K562 (cell line): ENCODE results near the gene SFPQ. TPM values are rescaled to one million over a fixed set of nuclear protein-coding genes. Genes with fewer than 3 reads are reported as not detected.

Experiments used
- ATAC-seq: fragments of 200-7000 bp; cut with Tn5 transposase; 3 replicates; pipeline ENCODE4 v1.9.1; 2020; ENCODE audit warnings: moderate library complexity
- BruUV-seq: library from RNA; stranded (reverse); fragments of 400-500 nt; replicated peaks from 2 replicates; lab custom pipeline; 2021; lab: Mats Ljungman, UMichigan
- CTCF ChIA-PET: fragments of 300-600 bp; formaldehyde crosslinking; extraction: SDS; loops from one replicate; lab custom pipeline; 2021; ENCODE audit warnings: low intra/inter-chr PET ratio; lab: Yijun Ruan, JAX
- POLR2A ChIA-PET: fragments of 300-600, 350-650 bp; sonication (Branson Sonifier 250); formaldehyde crosslinking; extraction: SDS; loops from one replicate; lab custom pipeline; 2021; ENCODE audit warnings: antibody characterized with exemption, inconsistent platforms; lab: Yijun Ruan, JAX
- DNase-seq, 4 experiments: peaks; one replicate each; pipeline versions ENCODE4 v3.0.0 to v3.0.0-alpha.2; 2011 to 2018; ENCODE audit warnings: low spot score in 3 of 4, mixed read lengths in 3 of 4; ENCODE audit errors: extremely low read depth in 1 of 4
- FAIRE-seq: peaks from 2 replicates; lab custom pipeline; 2011; peaks lifted over from hg19 to GRCh38; lab: Jason Lieb, UNC
- H2AFZ ChIP-seq: 2 replicates; pipeline ENCODE4 v1.6.0; 2011; ENCODE audit warnings: low read depth, low read length, control low read depth, inconsistent platforms
- H3K27ac ChIP-seq: fragments of 200-600 bp; 3 replicates; pipeline ENCODE4 v1.8.0; 2011; ENCODE audit warnings: low read depth, mild to moderate bottlenecking, control low read depth, inconsistent platforms, low read length, moderate library complexity, mixed read lengths; ENCODE audit errors: extremely low read depth
- H3K27me3 ChIP-seq, 2 experiments: fragments of 300-600 bp in 1 of 2; 2 replicates in 1 of 2; 3 replicates in 1 of 2; pipeline versions ENCODE4 v1.6.0 to v1.8.0; 2011; ENCODE audit warnings: inconsistent platforms in 2 of 2, low read length in 2 of 2, mild to moderate bottlenecking in 1 of 2, mixed read lengths in 1 of 2, moderate library complexity in 1 of 2; ENCODE audit not compliant: control insufficient read depth in 2 of 2, insufficient read depth in 2 of 2
- H3K36me3 ChIP-seq: fragments of 300-600 bp; 3 replicates; pipeline ENCODE4 v1.8.0; 2011; ENCODE audit warnings: mild to moderate bottlenecking, low read length, inconsistent platforms; ENCODE audit not compliant: control insufficient read depth, insufficient read depth
- H3K4me1 ChIP-seq, 2 experiments: fragments of 200-600 bp in 1 of 2; replicated peaks in 1 of 2; 2 replicates in 1 of 2; 3 replicates in 1 of 2; pipeline versions ENCODE4 v1.5.1 to v1.8.0; 2011; ENCODE audit warnings: inconsistent platforms in 2 of 2, low read length in 2 of 2, mild to moderate bottlenecking in 1 of 2, mixed read lengths in 1 of 2, moderate library complexity in 1 of 2; ENCODE audit not compliant: control insufficient read depth in 2 of 2, insufficient read depth in 2 of 2
- H3K4me2 ChIP-seq: 2 replicates; pipeline ENCODE4 v1.6.1; 2011; ENCODE audit warnings: low read length, control low read depth, inconsistent platforms, mixed read lengths; ENCODE audit not compliant: insufficient read depth
- H3K4me3 ChIP-seq: fragments of 200-600 bp; sonication (generic), shearing (Covaris generic); 2 replicates; pipeline ENCODE4 v1.5.1; 2016; ENCODE audit warnings: control low read depth, inconsistent platforms
- H3K79me2 ChIP-seq: fragments of 200-600 bp; 3 replicates; pipeline ENCODE4 v1.8.0; 2011; ENCODE audit warnings: low read length, inconsistent platforms; ENCODE audit not compliant: control insufficient read depth, insufficient read depth
- H3K9ac ChIP-seq, 2 experiments: 2 replicates each; pipeline versions ENCODE4 v1.6.0 to v1.6.1; 2011; ENCODE audit warnings: low read depth in 2 of 2, low read length in 2 of 2, control low read depth in 1 of 2, inconsistent platforms in 1 of 2, mild to moderate bottlenecking in 1 of 2, mixed read lengths in 1 of 2; ENCODE audit not compliant: insufficient read depth in 1 of 2
- H3K9me1 ChIP-seq: one replicate; pipeline ENCODE4 v1.6.0; 2011; ENCODE audit warnings: inconsistent platforms, mild to moderate bottlenecking, low read length, moderate library complexity; ENCODE audit not compliant: control insufficient read depth, insufficient read depth
- H3K9me3 ChIP-seq: replicated peaks from 2 replicates; pipeline ENCODE4 v1.5.1; 2011; ENCODE audit warnings: low read depth, low read length, inconsistent platforms; ENCODE audit not compliant: control insufficient read depth, insufficient read depth
- H4K20me1 ChIP-seq: replicated peaks from 2 replicates; pipeline ENCODE4 v1.6.1; 2011; ENCODE audit warnings: low read length, inconsistent platforms, mixed read lengths; ENCODE audit not compliant: control insufficient read depth, insufficient read depth
- AFF4 ChIP-seq: sonication (generic); formaldehyde crosslinking; IDR thresholded peaks from 2 replicates; pipeline ENCODE4 v1.8.0; 2023; ENCODE audit warnings: mild to moderate bottlenecking, missing genetic modification reagents
- BRF2 ChIP-seq: IDR thresholded peaks from 3 replicates; pipeline ENCODE4 v1.6.1; 2011; ENCODE audit warnings: borderline replicate concordance, mild to moderate bottlenecking; ENCODE audit not compliant: insufficient read length, insufficient read depth
- CSDE1 ChIP-seq, 2 experiments: fragments of 450-650 bp; IDR thresholded peaks; 2 replicates each; pipeline ENCODE4 v1.6.1; 2016; ENCODE audit warnings: mild to moderate bottlenecking in 1 of 2
- FIP1L1 ChIP-seq: fragments of 200-400 bp; formaldehyde crosslinking; IDR thresholded peaks from 2 replicates; pipeline ENCODE4 v1.6.1; 2018; ENCODE audit warnings: mild to moderate bottlenecking, low read depth, low read length; ENCODE audit not compliant: poor library complexity, severe bottlenecking
- MTA2 ChIP-seq: fragments of 450-650 bp; IDR thresholded peaks from 2 replicates; pipeline ENCODE4 v1.6.1; 2016; ENCODE audit warnings: low read depth
- NFIC ChIP-seq: fragments of 450-650 bp; IDR thresholded peaks from 2 replicates; pipeline ENCODE4 v1.6.1; 2017; ENCODE audit warnings: mild to moderate bottlenecking, inconsistent platforms
- NFXL1 ChIP-seq: fragments of 450-650 bp; formaldehyde crosslinking; IDR thresholded peaks from 2 replicates; pipeline ENCODE4 v1.4.0; 2021; ENCODE audit warnings: mild to moderate bottlenecking
- POLR2A ChIP-seq: fragments of 450-650 bp; conservative IDR thresholded peaks from 2 replicates; pipeline ENCODE4 v1.6.1; 2016
- POLR2AphosphoS5 ChIP-seq: IDR thresholded peaks from 2 replicates; pipeline ENCODE4 v1.6.1; 2011; ENCODE audit warnings: mild to moderate bottlenecking, low read depth, low read length, moderate library complexity; ENCODE audit not compliant: control insufficient read depth, insufficient read depth
- PPARD ChIP-seq: fragments of 250-450 bp; sonication (Bioruptor Pico); IDR thresholded peaks from 2 replicates; pipeline ENCODE4 v1.8.0; 2022; ENCODE audit warnings: inconsistent platforms, mild to moderate bottlenecking, moderate library complexity
- RAD51 ChIP-seq: fragments of 450-650 bp; IDR thresholded peaks from 2 replicates; pipeline ENCODE4 v1.7.1; 2016; ENCODE audit warnings: low read depth, mild to moderate bottlenecking, borderline replicate concordance
- SUPT5H ChIP-seq: fragments of 450-650 bp; IDR thresholded peaks from 2 replicates; pipeline ENCODE4 v1.6.1; 2016
- TOE1 ChIP-seq, 2 experiments: fragments of 450-650 bp in 1 of 2; sonication (generic) in 1 of 2; formaldehyde crosslinking in 1 of 2; IDR thresholded peaks; 2 replicates each; pipeline versions ENCODE4 v1.7.1 to v1.8.0; 2016 to 2022; ENCODE audit warnings: borderline replicate concordance in 2 of 2, mild to moderate bottlenecking in 2 of 2, antibody characterized with exemption in 1 of 2, inconsistent platforms in 1 of 2, low read depth in 1 of 2, missing genetic modification reagents in 1 of 2, moderate library complexity in 1 of 2
- ZNF511 ChIP-seq: sonication (generic); formaldehyde crosslinking; IDR thresholded peaks from 2 replicates; pipeline ENCODE4 v1.8.0; 2022; ENCODE audit warnings: mild to moderate bottlenecking, missing genetic modification reagents
- ZNF512 ChIP-seq: IDR thresholded peaks from 2 replicates; pipeline ENCODE4 v1.6.1; 2016; ENCODE audit warnings: missing genetic modification characterization, missing compliant biosample characterization
- WGBS: fragments of 100-300 bp; shearing (Covaris generic); methylation state at CpG from one replicate; pipeline ENCODE4 v1.1.6; 2016; ENCODE audit warnings: low coverage, mixed read lengths; ENCODE audit not compliant: insufficient coverage; ENCODE audit errors: missing lambda C conversion rate; 5-methylcytosine and 5-hydroxymethylcytosine counted together
- in situ Hi-C: fragments of 300-500 bp; cut with MboI; formaldehyde crosslinking; loops from 4 replicates; pipeline ENCODE4 v1.15.0; 2018; ENCODE audit warnings: inconsistent platforms, mixed read lengths
- intact Hi-C: fragments of 100-400 bp; cut with micrococcal nuclease; formaldehyde crosslinking; loops from 2 replicates; pipeline ENCODE4 v1.14.2; 2022
- polyA plus RNA-seq, 8 experiments: library from polyadenylated mRNA; depleted of rRNA in 4 of 8; stranded (reverse) in 5 of 8; unstranded in 3 of 8; fragments of >200 nt; fragmentation: Nextera tagmentation in 2 of 8; fragmentation: Illumina TruSeq in 1 of 8; extraction: Ambion mirVana in 2 of 8; extraction: Trizol in 1 of 8; gene quantifications; 2 replicates each; pipeline versions ENCODE4 v1.2.1 to v1.2.3, GENCODE V29; 2011 to 2014; ENCODE audit warnings: inconsistent platforms in 1 of 8, missing spikeins in 1 of 8
- total RNA-seq, 7 experiments: library from RNA; depleted of rRNA in 6 of 7; stranded (reverse); fragments of >200 nt in 6 of 7; fragmentation: Illumina TruSeq in 2 of 7; extraction: Trizol in 2 of 7; gene quantifications; 2 replicates each; pipeline versions ENCODE4 v1.2.1 to v1.2.3, GENCODE V29; 2011 to 2021; ENCODE audit warnings: low replicate concordance in 1 of 7

Gene SFPQ
- total and polyA plus RNA-seq, 9 of the 15 experiments (the other 6 are each of a cell fraction or from before 2014, with no cell fraction given) = 69.7 to 562 (median 399) TPM

- in situ Hi-C loops = no loop called here
- Histone ChIP-seq H3K4me3 (no peak overlapping the region), H3K4me2 (no peak overlapping the region), H2AFZ (no peak overlapping the region), H3K36me3 (peaks cover 89% of the 10 kb centered on the region), H4K20me1 (peaks cover 51% of the 10 kb centered on the region), H3K27me3 (no peaks in the 10 kb centered on the region), H3K79me2 (peaks cover 97% of the 10 kb centered on the region), H3K9me1 (peaks cover 13% of the 10 kb centered on the region), H3K27ac (no peak overlapping the region), H3K9ac (no peak overlapping the region), H3K9me3 (no peaks in the 10 kb centered on the region), H3K4me1 (peaks cover 6 to 22% of the 10 kb centered on the region in 2 experiments; a peak in 4 of 5 replicates)
- FAIRE-seq (no peak), DNase-seq (no peak), ATAC-seq (no peak)
- intact Hi-C loops = loop anchor here (10.0 kb wide), 1 partner anchor 153 kb away; the partner anchor contains the start of gene ZMYM6
- no TSS peak for BruUV-seq
- ChIA-PET CTCF (no interaction called here), POLR2A (interaction anchor here (0.6 to 3.8 kb wide), 5 partner anchors 8 to 400 kb away, joined by 3 to 42 read pairs (median 4); no protein-coding TSS in a partner anchor)
- WGBS = 88% methylated on average over 7 of the region's 7 CpGs
- TF ChIP-seq PPARD (CRISPR knock-in tag) (no peak), ZNF512 (tag) (0 out of 2 replicates have a peak, but pooled peaks have one; percentile 45), CSDE1 (IDR thresholded peaks at IDR 0.05) (0 out of 4 replicates have a peak, but pooled peaks of 1 of the 2 experiments have one; percentile 23), BRF2 (no peak), MTA2 (no peak), POLR2A (peak; percentile 21; the same call in 1 of the 2 replicates), SUPT5H (0 out of 2 replicates have a peak, but pooled peaks have one; percentile 23), RAD51 (no peak), AFF4 (CRISPR knock-in tag) (no peak), POLR2AphosphoS5 (peak; percentile 40; the same call in 1 of the 2 replicates), NFXL1 (CRISPR knock-in tag) (0 out of 2 replicates have a peak, but pooled peaks have one; percentile 40), ZNF511 (CRISPR knock-in tag) (no peak), TOE1 (IDR thresholded peaks at IDR 0.05; ENCODE audit: borderline replicate concordance) (no peak), TOE1 (CRISPR knock-in tag; IDR thresholded peaks at IDR 0.05; ENCODE audit: borderline replicate concordance, low read depth) (no peak), NFIC (0 out of 2 replicates have a peak, but pooled peaks have one; percentile 25), FIP1L1 (no peak)
These were observed 5.1 kb downstream of the SFPQ start for GRCh38 chr1:35187816-35188342.
